Lower leg skin (tissue), 4 donors: ENCODE data around the gene PALM3. TPM values are rescaled to one million over a fixed set of nuclear protein-coding genes. Genes with fewer than 3 reads are reported as not detected.

Experiments
- DNase-seq, 2 donors: peaks; one replicate each; pipeline ENCODE4 v3.0.0-alpha.2; 2019; ENCODE audit warnings: low spot score in 2 of 2
- H3K4me3 ChIP-seq: fragments of 200-600 bp; sonication (generic); 2 replicates; pipeline ENCODE4 v1.5.1; 2017; ENCODE audit warnings: mild to moderate bottlenecking, low read depth; ENCODE audit not compliant: poor library complexity, severe bottlenecking
- CTCF ChIP-seq, 3 donors: fragments of 450-650 bp; IDR thresholded peaks; one replicate each; pipeline ENCODE4 v1.5.1; 2016; ENCODE audit warnings: antibody characterized with exemption in 3 of 3, mild to moderate bottlenecking in 3 of 3, moderate library complexity in 2 of 3
- POLR2A ChIP-seq, 2 donors: fragments of 450-650 bp; IDR thresholded peaks; one replicate each; pipeline ENCODE4 v1.6.1; 2016 to 2017; ENCODE audit warnings: antibody characterized with exemption in 2 of 2, mild to moderate bottlenecking in 1 of 2, moderate library complexity in 1 of 2
- WGBS, 2 donors: methylation state at CpG; one replicate each; pipeline ENCODE4 v1.1.5; 2018; 5-methylcytosine and 5-hydroxymethylcytosine counted together
- intact Hi-C: fragments of 100-400 bp; cut with DNase I; formaldehyde crosslinking; loops from one replicate; pipeline ENCODE4 v1.15.0; 2023; ENCODE audit warnings: low total_unique reads
- total RNA-seq, 4 donors: library from RNA; depleted of rRNA; stranded (reverse); fragments of >200 nt; gene quantifications; one replicate each; pipeline ENCODE4 v1.1.0, GENCODE V29; 2016

Gene PALM3
- total RNA-seq, 4 donors from 2014 or later: 0.10 TPM; not detected in 3

GRCh38 chr19:14091081-14091812 is 29.4 kb upstream of the PALM3 start:
- intact Hi-C loops: no loop called here
- no peak for TF ChIP-seq POLR2A (IDR thresholded peaks at IDR 0.05)
- no peak for TF ChIP-seq CTCF (IDR thresholded peaks at IDR 0.05)
- H3K4me3 ChIP-seq: peak overlapping the region; percentile 74
- 0% methylated on average over 32 to 52 of the region's 72 CpGs for WGBS, 2 donors
- peak in 1 of 2 donors; percentile 55 for DNase-seq

- intact Hi-C loops: no loop called here
- peak within 1 kb of the TSS; percentile 74 for H3K4me3 ChIP-seq
- TF ChIP-seq POLR2A (IDR thresholded peaks at IDR 0.05) (no peak), CTCF (IDR thresholded peaks at IDR 0.05) (no peak)
- DNase-seq: peak; percentile 87 to 98
- 1 to 2% methylated on average over 25 to 51 of the region's 65 CpGs for WGBS, 2 donors
These were observed 28.7 kb upstream of the PALM3 start, which contains the start of gene SAMD1 for GRCh38 chr19:14090509-14091080. TSS of gene SAMD1 (minus strand) at chr19:14090751.

- intact Hi-C loops: no loop called here
- TF ChIP-seq POLR2A (IDR thresholded peaks at IDR 0.05) (no peak), CTCF (IDR thresholded peaks at IDR 0.05) (no peak)
- peak in 1 of 2 donors; percentile 89 for DNase-seq
- H3K4me3 ChIP-seq: peak overlapping the region; percentile 36
- 0 to 1% methylated on average over 3 to 56 of the region's 142 CpGs for WGBS, 2 donors
These were observed 28.0 kb upstream of the PALM3 start for GRCh38 chr19:14089662-14090508.

- 14 to 19% methylated on average over 14 to 16 of the region's 16 CpGs for WGBS, 2 donors
- TF ChIP-seq CTCF (IDR thresholded peaks at IDR 0.05): no peak
- H3K4me3 ChIP-seq: peak overlapping the region; percentile 16
- no peak for DNase-seq
- intact Hi-C loops: no loop called here
These were observed 27.5 kb upstream of the PALM3 start for GRCh38 chr19:14089412-14089661.

- TF ChIP-seq CTCF (IDR thresholded peaks at IDR 0.05) (no peak), POLR2A (IDR thresholded peaks at IDR 0.05) (no peak)
- intact Hi-C loops: no loop called here
- WGBS, 2 donors: 83 to 87% methylated on average over 30 of the region's 30 CpGs
- peak in 1 of 2 donors; percentile 86 for DNase-seq
- H3K4me3 ChIP-seq: no peak overlapping the region
These were observed 26.9 kb upstream of the PALM3 start for GRCh38 chr19:14088634-14089411.
